Measurements from ENCODE around the gene MT3.

The MT3 gene

DNA sequence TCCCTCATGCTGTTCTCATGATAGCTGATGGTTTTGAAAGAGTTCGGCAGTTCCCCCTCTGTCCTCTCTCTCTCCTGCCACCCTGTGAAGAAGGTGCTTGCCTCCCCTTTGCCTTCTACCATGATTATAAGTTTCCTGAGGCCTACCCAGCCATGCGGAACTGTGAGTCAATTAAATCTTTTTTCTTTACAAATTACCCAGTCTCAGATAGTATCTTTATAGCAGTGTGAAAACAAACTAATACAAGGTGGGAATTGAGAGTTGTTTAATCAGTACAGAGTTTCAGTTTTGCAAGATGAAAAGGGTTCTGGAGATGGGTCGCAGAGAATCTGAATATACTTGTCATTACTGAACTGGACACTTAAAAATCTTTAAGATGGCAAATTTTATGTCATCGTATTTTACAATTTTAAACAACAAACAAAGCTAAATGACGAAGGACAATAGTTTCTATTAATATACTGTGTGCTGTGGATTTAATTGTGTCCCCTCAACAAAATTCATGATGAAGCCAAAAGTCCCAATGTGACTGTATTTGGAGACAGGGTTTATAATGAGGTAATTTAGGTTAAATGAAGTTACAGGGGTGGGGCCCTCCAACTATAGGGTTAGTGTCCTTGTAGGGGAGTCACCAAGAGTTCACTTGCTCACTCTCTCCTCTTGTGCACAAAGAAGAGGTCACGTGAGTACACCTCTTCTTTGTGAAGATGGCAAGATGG lies 4.4 kb downstream of the MT3 start:
- H3K4me3 Mint-ChIP-seq, result no peak overlapping the region
- DNase-seq (no peak), ATAC-seq (replicated peaks) (no peak)
- peaks cover 7 to 14% of the 10 kb centered on the region in 2 donors for H3K4me1 Mint-ChIP-seq
- no peaks in the 10 kb centered on the region for H3K36me3 Mint-ChIP-seq
- H3K27ac Mint-ChIP-seq, result no peak overlapping the region
- H3K9me3 Mint-ChIP-seq, result no peaks in the 10 kb centered on the region
- peaks cover 40 to 41% of the 10 kb centered on the region in 2 donors for H3K27me3 Mint-ChIP-seq

GRCh38 chr16:56594292-56594619 lies 4.9 kb downstream of the MT3 start:
- no peak for ATAC-seq (replicated peaks)

GRCh38 chr16:56600398-56600999 lies 11.2 kb downstream of the MT3 start:
- Mint-ChIP-seq H3K27ac (no peak overlapping the region), H3K36me3 (no peaks in the 10 kb centered on the region), H3K9me3 (no peaks in the 10 kb centered on the region), H3K4me3 (no peak overlapping the region), H3K27me3 (peaks cover 20% of the 10 kb centered on the region in 2 donors), H3K4me1 (peaks cover 2 to 7% of the 10 kb centered on the region in 2 donors)
- no peak for DNase-seq
- peak; percentile 66 to 67 for ATAC-seq (replicated peaks)

More at GRCh38 chr16:56594292-56594619, 4.9 kb downstream of the MT3 start:
- no peak overlapping the region for H3K27ac Mint-ChIP-seq
- peaks cover 36% of the 10 kb centered on the region in 2 donors for H3K27me3 Mint-ChIP-seq
- no peaks in the 10 kb centered on the region for H3K36me3 Mint-ChIP-seq
- H3K4me1 Mint-ChIP-seq, result peaks cover 5 to 9% of the 10 kb centered on the region in 2 donors
- H3K4me3 Mint-ChIP-seq, result no peak overlapping the region
- no peaks in the 10 kb centered on the region for H3K9me3 Mint-ChIP-seq
- DNase-seq, result no peak

DNA sequence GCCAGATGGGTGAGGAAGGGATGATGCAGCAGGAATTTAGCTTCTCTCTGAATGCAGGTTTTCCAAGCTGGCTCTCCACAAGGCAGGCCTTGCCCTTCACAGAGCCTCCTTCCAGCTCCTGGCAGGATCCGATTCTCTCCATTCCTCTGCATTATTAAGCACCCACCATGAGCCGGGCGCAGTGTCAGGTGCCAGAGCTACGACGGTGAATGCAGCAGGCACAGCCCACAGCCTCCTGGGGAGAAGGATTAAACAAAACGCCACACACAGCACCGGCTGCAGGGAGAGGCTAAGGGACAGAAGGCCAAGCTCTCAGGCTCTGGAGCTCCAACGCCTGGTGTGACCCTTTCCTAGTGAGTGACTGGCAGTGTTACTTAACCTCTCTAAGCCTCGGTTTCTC lies 12.0 kb downstream of the MT3 start:
- ATAC-seq (replicated peaks) (no peak), DNase-seq (no peak)
- H3K4me3 Mint-ChIP-seq, result no peak overlapping the region
- peaks cover 20% of the 10 kb centered on the region in 2 donors for H3K27me3 Mint-ChIP-seq
- H3K9me3 Mint-ChIP-seq, result no peaks in the 10 kb centered on the region
- peaks cover 2 to 7% of the 10 kb centered on the region in 2 donors for H3K4me1 Mint-ChIP-seq
- H3K36me3 Mint-ChIP-seq, result no peaks in the 10 kb centered on the region
- no peak overlapping the region for H3K27ac Mint-ChIP-seq

GRCh38 chr16:56603589-56603988 lies 14.3 kb downstream of the MT3 start:
- Mint-ChIP-seq H3K9me3 (no peaks in the 10 kb centered on the region), H3K36me3 (no peaks in the 10 kb centered on the region), H3K27ac (no peak overlapping the region), H3K27me3 (peaks cover 14 to 20% of the 10 kb centered on the region in 2 donors), H3K4me3 (no peak overlapping the region), H3K4me1 (peaks cover 8 to 26% of the 10 kb centered on the region in 2 donors)
- DNase-seq, result no peak
- ATAC-seq (replicated peaks), result no peak

- H3K36me3 Mint-ChIP-seq, result no peaks in the 10 kb centered on the region
- DNase-seq, result no peak
- no peak overlapping the region for H3K4me3 Mint-ChIP-seq
- H3K27me3 Mint-ChIP-seq, result peaks cover 14 to 20% of the 10 kb centered on the region in 2 donors
- H3K4me1 Mint-ChIP-seq, result peaks cover 17 to 39% of the 10 kb centered on the region in 2 donors
- H3K9me3 Mint-ChIP-seq, result no peaks in the 10 kb centered on the region
- no peak for ATAC-seq (replicated peaks)
- no peak overlapping the region for H3K27ac Mint-ChIP-seq
Measured at GRCh38 chr16:56604966-56605365, 15.6 kb downstream of the MT3 start.

GRCh38 chr16:56605475-56605874 lies 16.1 kb downstream of the MT3 start:
- ATAC-seq (replicated peaks) (no peak), DNase-seq (no peak)
- H3K27me3 Mint-ChIP-seq, result peaks cover 9 to 16% of the 10 kb centered on the region in 2 donors
- H3K4me3 Mint-ChIP-seq, result no peak overlapping the region
- no peak overlapping the region for H3K27ac Mint-ChIP-seq
- no peaks in the 10 kb centered on the region for H3K9me3 Mint-ChIP-seq
- peaks cover 21 to 40% of the 10 kb centered on the region in 2 donors for H3K4me1 Mint-ChIP-seq
- H3K36me3 Mint-ChIP-seq, result no peaks in the 10 kb centered on the region

- no peak overlapping the region for H3K27ac Mint-ChIP-seq
- ATAC-seq (replicated peaks) (no peak), DNase-seq (no peak)
- no peak overlapping the region for H3K4me3 Mint-ChIP-seq
- no peaks in the 10 kb centered on the region for H3K36me3 Mint-ChIP-seq
- peaks cover 3 to 10% of the 10 kb centered on the region in 2 donors for H3K27me3 Mint-ChIP-seq
- peaks cover 24 to 44% of the 10 kb centered on the region in 2 donors for H3K4me1 Mint-ChIP-seq
- H3K9me3 Mint-ChIP-seq, result no peaks in the 10 kb centered on the region
Measured at GRCh38 chr16:56606071-56606475, 16.7 kb downstream of the MT3 start.

- H3K9me3 Mint-ChIP-seq, result no peaks in the 10 kb centered on the region
- DNase-seq (no peak), ATAC-seq (replicated peaks) (no peak)
- no peak overlapping the region for H3K27ac Mint-ChIP-seq
- H3K4me1 Mint-ChIP-seq, result peaks cover 28 to 48% of the 10 kb centered on the region in 2 donors
- no peak overlapping the region for H3K4me3 Mint-ChIP-seq
- peaks cover 0 to 6% of the 10 kb centered on the region in 2 donors for H3K27me3 Mint-ChIP-seq
- H3K36me3 Mint-ChIP-seq, result no peaks in the 10 kb centered on the region
Measured at GRCh38 chr16:56606476-56607108, 17.3 kb downstream of the MT3 start.

DNA sequence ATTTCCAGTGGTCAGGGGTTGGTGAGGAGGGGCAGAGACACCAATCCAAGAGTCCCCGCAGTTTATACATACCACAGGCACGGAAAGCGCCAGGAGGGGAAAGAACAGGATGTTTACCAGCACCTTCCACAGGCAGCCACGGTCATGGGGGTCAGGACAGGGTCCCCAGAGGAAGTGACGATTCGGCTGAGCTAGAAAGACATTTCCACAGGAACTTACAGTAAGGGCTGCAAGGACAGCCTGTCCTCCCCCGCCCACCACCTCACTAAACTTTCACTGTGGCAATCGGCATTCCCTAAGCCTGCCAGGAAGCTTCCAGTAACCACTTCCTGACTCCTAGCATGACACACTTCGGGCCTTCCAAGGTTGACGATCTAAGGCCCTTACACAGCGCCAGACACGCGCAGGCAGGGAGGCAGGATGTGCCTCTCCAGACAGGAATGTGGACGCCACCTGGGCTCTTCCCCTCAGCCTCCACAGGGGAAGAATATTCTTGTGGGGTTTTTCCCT lies 17.8 kb downstream of the MT3 start:
- Mint-ChIP-seq H3K4me3 (no peak overlapping the region), H3K9me3 (no peaks in the 10 kb centered on the region), H3K4me1 (peaks cover 28 to 48% of the 10 kb centered on the region in 2 donors), H3K36me3 (no peaks in the 10 kb centered on the region), H3K27ac (no peak overlapping the region), H3K27me3 (peaks cover 0 to under 1% of the 10 kb centered on the region in 2 donors)
- no peak for DNase-seq
- no peak for ATAC-seq (replicated peaks)

DNA sequence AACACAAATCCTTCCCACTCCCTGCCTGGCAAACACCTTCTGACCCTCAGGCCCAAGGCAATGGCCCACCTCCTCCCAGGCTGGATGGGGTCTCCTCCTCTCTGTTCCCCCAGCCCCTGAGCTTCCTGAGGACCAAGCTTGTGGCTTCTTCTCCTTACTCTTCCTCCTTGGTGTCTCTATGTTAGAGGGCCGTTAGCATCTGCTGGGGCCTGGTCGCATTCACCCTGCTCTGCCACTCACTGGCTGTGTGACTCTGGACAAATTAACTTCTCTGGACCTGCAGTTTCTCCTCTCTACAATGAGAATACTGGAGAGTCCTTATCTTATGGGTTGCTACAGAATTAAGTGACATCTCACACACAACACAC lies 18.3 kb downstream of the MT3 start:
- DNase-seq (no peak), ATAC-seq (replicated peaks) (no peak)
- Mint-ChIP-seq H3K27me3 (no peaks in the 10 kb centered on the region), H3K4me3 (peak overlapping the region; percentile 54 to 90), H3K27ac (peak overlapping the region; percentile 70), H3K4me1 (peaks cover 28 to 48% of the 10 kb centered on the region in 2 donors), H3K36me3 (no peaks in the 10 kb centered on the region), H3K9me3 (no peaks in the 10 kb centered on the region)

GRCh38 chr16:56608043-56608875 lies 18.9 kb downstream of the MT3 start, which contains the start of gene MT2A:
Gene MT2A, plus strand, starts transcription at chr16:56608584. Its CDS starts 72 bp downstream, at chr16:56608656.
- Mint-ChIP-seq H3K27ac (peak within 1 kb of the TSS; percentile 70), H3K9me3 (no peaks in the 10 kb centered on the region), H3K4me3 (peak within 1 kb of the TSS; percentile 85 to 90), H3K27me3 (no peaks in the 10 kb centered on the region), H3K36me3 (no peaks in the 10 kb centered on the region), H3K4me1 (peaks cover 28 to 48% of the 10 kb centered on the region in 2 donors)
- DNase-seq, result peak; percentile 82
- peak; percentile 93 to 94 for ATAC-seq (replicated peaks)

- Mint-ChIP-seq H3K9me3 (no peaks in the 10 kb centered on the region), H3K4me1 (peaks cover 28 to 48% of the 10 kb centered on the region in 2 donors), H3K27ac (peak overlapping the region; percentile 62), H3K4me3 (peak overlapping the region; percentile 85 to 90), H3K27me3 (no peaks in the 10 kb centered on the region), H3K36me3 (no peaks in the 10 kb centered on the region)
- no peak for DNase-seq
- no peak for ATAC-seq (replicated peaks)
Measured at GRCh38 chr16:56608876-56609462, 19.6 kb downstream of the MT3 start.
